HG03039 (cell line): Measurements from ENCODE around the gene CAV1.

Experiments used
- ATAC-seq: cut with Tn5 transposase; IDR thresholded peaks from one replicate; pipeline ENCODE4 v1.9.1; 2021; ENCODE audit warnings: mild to moderate bottlenecking, moderate library complexity; ENCODE audit not compliant: unreplicated experiment

CAV1 gene

GRCh38 chr7:116598861-116599260, 74.0 kb downstream of the CAV1 start:
- no peak for ATAC-seq

GRCh38 chr7:116601426-116601825, 76.6 kb downstream of the CAV1 start:
- ATAC-seq = no peak

GRCh38 chr7:116607299-116607698, 82.5 kb downstream of the CAV1 start:
- ATAC-seq = no peak

- ATAC-seq = no peak
Measured at GRCh38 chr7:116610210-116610609, 85.4 kb downstream of the CAV1 start.

- ATAC-seq = no peak
Measured at GRCh38 chr7:116610721-116611120, 85.9 kb downstream of the CAV1 start.
